NCI-H2107 treated with DMSO at 0.1 percent for 48 hours (cell line): ENCODE data around the gene DNMBP.
"Not testable (repeated sequence)": the region's sequence is repeated elsewhere in the genome, so short reads cannot be mapped to it uniquely, and the experiment has no call there.

Experiments used
- DNase-seq: peaks from one replicate; lab custom pipeline; 2025; ENCODE audit not compliant: unreplicated experiment; lab: John Stamatoyannopoulos, UW

The DNMBP gene

DNA sequence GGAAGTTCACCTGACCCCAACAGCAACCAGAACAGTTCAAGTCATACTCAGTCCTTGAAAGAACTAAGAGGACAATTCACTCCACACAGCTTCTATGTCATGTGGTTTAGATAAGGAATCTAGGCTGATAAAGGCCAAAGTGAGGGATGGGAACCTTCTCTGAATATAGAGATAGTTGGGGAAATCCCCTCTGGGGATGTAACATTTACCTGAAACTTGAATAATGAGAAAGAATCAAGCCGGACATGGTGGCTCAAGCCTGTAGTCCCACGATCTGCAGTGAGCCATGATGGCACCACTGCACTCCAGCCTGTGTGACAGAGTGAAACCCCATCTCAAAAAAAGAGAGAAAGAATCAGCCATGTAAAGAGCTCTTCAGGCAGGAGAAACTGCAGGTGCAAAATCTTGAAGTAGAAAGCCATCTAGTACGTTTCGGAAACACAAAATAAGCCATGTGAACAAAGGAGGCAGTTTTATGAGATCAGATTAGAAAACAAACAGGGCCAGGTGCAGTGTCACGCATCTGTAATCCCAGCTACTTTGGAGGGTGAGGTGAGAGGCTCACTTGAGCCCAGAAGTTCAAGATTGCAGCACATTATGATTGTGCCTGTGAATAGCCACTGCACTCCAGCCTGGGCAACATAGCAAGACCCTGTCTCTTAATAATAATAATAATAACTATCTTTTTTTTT lies 4.5 kb upstream of the DNMBP start:
- DNase-seq: peak; percentile 86

- DNase-seq: no peak
Measured at GRCh38 chr10:100013621-100014020, 3.9 kb upstream of the DNMBP start.

DNA sequence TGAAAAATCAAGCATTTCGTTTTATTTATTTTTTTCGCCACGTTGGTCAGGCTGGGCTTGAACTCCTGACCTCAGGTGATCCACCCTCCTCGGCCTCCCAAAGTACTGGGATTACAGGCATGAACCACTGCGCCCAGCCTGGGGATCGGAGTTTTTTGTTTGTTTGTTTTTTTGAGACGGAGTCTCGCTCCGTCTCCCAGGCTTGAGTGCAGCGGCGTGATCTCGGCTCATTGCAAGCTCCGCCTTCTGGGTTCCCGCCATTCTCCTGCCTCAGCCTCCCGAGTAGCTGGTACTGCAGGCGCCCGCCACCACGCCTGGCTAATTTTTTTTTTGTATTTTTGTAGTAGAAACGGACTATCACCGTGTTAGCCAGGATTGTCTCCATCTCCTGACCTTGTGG lies 2.2 kb upstream of the DNMBP start:
- not testable (repeated sequence) for DNase-seq

GRCh38 chr10:100009283-100009792 lies 409 bp downstream of the DNMBP start:
- DNase-seq: no peak

- no peak for DNase-seq
Measured at GRCh38 chr10:100008708-100009282, 952 bp downstream of the DNMBP start.

DNA sequence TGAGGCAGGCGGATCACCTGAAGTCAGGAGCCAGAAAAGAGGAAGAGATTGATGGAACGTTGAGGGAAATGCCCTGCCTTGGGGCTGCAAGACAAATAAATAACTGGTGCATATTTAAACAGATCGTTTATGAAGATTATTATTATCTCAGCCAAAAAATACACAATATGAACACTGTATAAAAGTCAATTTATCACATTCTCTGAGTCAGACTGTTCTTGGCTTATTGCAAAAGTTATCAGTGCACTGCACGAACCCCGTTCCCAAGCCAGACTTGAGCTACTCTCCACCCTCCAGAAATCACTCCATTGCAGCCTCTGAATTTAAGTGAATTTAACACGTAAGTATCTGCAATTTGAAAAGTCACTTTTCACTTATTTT lies 1.6 kb downstream of the DNMBP start:
- no peak for DNase-seq

DNA sequence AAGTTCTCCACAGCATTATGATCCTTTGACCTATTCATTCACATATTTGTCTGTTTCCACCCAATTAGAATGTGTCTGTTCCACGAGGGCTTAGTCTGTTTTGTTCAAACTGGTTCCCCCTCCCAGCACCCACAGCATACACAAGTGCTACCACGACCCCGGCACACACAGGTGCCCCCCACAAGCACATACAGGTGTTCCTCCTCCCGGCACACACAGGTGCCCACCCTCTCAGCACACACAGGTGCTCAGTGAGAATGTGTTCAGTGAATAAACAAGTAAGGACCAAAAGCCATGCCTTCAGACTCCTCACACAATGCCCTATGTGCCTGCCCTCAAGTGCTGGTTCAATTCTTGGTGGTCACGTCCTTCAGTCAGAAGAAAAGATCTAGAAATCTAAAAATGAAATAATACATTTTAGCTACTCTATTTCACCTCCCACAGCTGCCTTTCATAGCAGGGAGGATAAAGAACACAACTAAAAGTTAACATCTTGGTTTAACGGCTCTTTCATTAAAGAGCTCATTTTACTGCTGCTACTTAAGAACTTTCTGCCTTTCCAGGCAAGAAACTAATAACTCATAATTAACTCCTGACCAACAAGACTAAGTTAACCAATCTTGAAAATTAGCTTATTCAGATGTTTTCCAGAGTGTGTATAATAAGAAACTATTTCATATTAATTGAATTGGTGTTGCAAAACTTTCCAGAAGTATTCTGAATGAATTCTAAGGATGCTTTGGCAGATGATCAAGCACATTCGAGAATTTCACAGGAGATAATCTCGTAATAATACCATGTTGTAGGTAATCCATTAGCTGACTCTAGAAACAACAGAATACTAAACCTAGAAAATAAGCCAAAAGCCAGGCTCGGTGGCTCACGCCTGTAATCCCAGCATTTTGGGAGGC lies 2.3 kb downstream of the DNMBP start:
- no peak for DNase-seq

DNA sequence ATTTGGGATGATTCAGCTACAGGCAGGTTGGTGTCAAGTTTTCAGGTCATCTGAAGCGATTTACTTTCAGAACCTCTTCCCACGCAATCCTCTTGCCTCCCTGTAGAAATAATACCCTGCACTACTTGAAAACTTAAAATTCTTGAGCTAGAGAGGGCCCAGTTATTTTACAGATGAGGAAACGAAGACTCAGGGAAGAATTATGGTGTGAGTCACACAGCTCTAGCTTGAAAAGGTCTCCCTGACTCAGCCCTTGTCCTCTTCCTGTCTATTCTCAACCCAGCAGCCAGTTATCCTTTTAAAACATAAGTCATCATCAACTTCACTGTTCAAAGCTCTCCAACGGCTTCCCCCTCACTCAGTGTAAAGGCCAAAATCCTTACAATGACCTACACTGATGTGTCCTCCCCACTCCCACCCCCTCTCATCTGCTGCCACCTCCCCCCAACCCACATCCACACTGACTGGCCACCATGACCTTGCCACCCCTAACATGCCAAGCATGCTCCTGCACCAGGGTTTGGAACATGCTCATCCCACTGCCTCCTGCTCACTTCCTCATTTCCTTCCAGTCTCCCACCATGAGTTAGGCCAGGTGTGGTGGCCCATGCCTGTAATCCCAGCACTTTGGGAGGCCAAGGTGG lies 3.4 kb downstream of the DNMBP start:
- DNase-seq: no peak

- DNase-seq: no peak
Measured at GRCh38 chr10:100004805-100005510, 4.8 kb downstream of the DNMBP start.

DNA sequence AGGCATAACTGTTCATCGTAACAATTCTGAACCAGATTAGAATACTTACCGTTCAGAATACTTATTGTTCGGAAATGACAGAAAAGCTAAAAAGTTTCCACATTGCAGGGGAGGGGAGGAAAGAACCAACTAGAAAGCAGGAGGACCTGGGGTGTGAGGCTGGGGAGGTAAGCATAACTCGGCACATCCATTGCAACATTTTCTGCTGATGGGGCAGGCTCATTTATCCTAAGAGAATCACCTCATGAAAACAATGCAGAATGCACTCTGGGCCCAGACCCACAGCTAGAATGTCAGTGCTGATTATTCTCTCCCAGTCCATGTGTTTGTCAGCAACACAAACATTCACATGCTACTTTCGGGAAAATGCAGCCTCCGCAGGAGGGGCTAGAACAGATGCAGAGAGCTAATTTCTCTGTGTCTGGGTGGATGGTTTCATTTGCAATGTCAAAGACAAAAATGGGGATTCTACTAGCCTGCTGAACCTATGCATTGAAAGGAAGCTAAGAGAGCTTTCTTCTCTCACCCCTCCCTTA lies 9.6 kb downstream of the DNMBP start:
- DNase-seq: no peak

- no peak for DNase-seq
Measured at GRCh38 chr10:99999319-100000108, 10.2 kb downstream of the DNMBP start.

GRCh38 chr10:99998889-99999288 lies 10.9 kb downstream of the DNMBP start:
- no peak for DNase-seq

GRCh38 chr10:99996671-99997648 lies 12.8 kb downstream of the DNMBP start:
- no peak for DNase-seq

DNA sequence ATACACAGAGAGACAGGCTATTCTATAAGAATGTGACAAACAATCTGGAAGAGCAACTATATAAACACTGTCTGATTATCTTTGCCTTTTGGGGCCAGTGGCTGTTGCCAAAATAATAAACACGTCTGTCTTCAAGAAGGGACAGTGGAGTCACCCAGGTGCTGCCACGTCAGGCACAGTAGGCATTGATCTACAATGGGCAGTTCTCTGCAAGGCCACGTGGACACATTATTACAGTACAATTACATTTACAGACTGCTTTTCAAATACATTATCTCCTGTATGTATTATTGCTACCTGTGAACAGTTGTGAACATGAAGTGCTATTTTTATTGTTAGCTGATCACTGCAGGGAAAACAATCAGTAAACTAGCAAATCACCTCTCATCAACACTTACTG lies 14.0 kb downstream of the DNMBP start:
- DNase-seq: no peak

DNA sequence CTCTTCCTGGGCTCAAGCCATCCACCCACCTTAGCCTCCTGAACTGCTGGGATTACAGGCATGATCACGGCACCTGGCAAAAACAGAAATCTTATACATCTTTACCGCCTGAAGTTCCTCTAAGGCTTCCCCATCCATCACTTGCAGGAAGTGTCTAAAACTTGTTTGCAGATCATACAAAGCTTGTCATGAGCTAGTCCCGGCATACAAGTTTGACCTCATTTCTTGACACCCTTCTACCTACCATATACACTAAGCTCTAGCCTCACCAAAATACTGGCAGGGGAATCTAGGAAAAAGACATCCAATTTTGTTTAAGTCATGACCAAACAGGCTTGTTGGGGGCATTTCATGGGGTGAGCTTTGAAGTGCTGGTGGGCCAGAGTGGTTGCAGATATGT lies 14.5 kb downstream of the DNMBP start:
- no peak for DNase-seq

DNA sequence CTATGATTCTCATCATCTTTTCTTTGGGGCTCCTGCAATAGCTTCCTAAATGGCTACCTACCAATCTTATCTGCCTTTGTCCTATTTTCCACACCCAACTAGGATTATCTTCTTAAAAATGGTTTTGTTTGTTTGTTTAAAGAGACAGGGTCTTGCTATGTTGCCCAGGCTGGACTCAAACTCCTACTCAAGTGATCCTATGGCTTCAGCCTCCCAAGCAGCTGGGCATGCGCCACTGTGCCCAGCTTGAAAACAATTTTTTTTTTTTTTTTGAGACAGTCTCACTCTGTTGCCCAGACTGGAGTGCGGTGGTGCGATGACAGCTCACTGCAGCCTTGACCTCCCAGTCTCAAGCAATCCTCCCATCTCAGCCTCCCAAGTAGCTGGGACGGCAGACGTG lies 14.9 kb downstream of the DNMBP start:
- DNase-seq: no peak

GRCh38 chr10:99993701-99994689 lies 15.8 kb downstream of the DNMBP start:
- no peak for DNase-seq
